ENCODE results near the gene CUX1. TPM values are rescaled to one million over a fixed set of nuclear protein-coding genes. Genes with fewer than 3 reads are reported as not detected.
A peak's percentile ranks its signal among the peaks of the same experiment; 100 is the strongest.

Gene CUX1
- total RNA-seq, 1 donor from 2014 or later: 66.4 TPM

GRCh38 chr7:101880282-101881054 is 63.0 kb downstream of the CUX1 start:
- Histone ChIP-seq H3K27ac (no peak overlapping the region), H4K20me1 (ENCODE audit: low read depth) (peaks cover 100% of the 10 kb centered on the region), H3K79me2 (ENCODE audit: low read depth) (peaks cover 100% of the 10 kb centered on the region), H3K27me3 (no peaks in the 10 kb centered on the region), H3K9ac (no peak overlapping the region), H3K9me3 (ENCODE audit: low read depth) (no peaks in the 10 kb centered on the region), H3F3A (ENCODE audit: low read depth) (peaks cover 7% of the 10 kb centered on the region), H3K4me2 (no peak overlapping the region), H3K4me1 (peaks cover 21% of the 10 kb centered on the region), H3K4me3 (no peak overlapping the region), H2AFZ (replicated peaks) (no peak overlapping the region), H3K36me3 (no peaks in the 10 kb centered on the region)
- Mint-ChIP-seq H3K27me3 (ENCODE audit: insufficient read depth, low read depth) (peaks cover 2% of the 10 kb centered on the region), H3K4me1 (peaks cover 53% of the 10 kb centered on the region), H3K36me3 (no peaks in the 10 kb centered on the region), H3K4me3 (no peak overlapping the region), H3K9me3 (no peaks in the 10 kb centered on the region), H3K27ac (no peak overlapping the region)
- TF ChIP-seq CTCF (IDR thresholded peaks at IDR 0.05) (no peak), EZH2 (IDR thresholded peaks at IDR 0.05) (no peak), EZH2phosphoT487 (IDR thresholded peaks at IDR 0.05) (no peak)
- no peak for DNase-seq (ENCODE audit: low spot score)

- no peak overlapping the region for H3K4me3 Mint-ChIP-seq
- no peaks in the 10 kb centered on the region for H3K9me3 Mint-ChIP-seq
- H4K20me1 ChIP-seq (ENCODE audit: low read depth): peaks cover 100% of the 10 kb centered on the region
These were observed 64.6 kb downstream of the CUX1 start for GRCh38 chr7:101882005-101882421.

GRCh38 chr7:101882595-101883564 is 65.5 kb downstream of the CUX1 start:
- H3K4me1 Mint-ChIP-seq: peaks cover 55% of the 10 kb centered on the region
- peaks cover 100% of the 10 kb centered on the region for H4K20me1 ChIP-seq (ENCODE audit: low read depth)
- H3K9me3 ChIP-seq (ENCODE audit: low read depth): no peaks in the 10 kb centered on the region
- no peak overlapping the region for H2AFZ ChIP-seq (replicated peaks)
- H3K4me1 ChIP-seq: peaks cover 19% of the 10 kb centered on the region
- no peaks in the 10 kb centered on the region for H3K9me3 Mint-ChIP-seq
- no peak overlapping the region for H3K27ac ChIP-seq
- no peak overlapping the region for H3K9ac ChIP-seq
- H3K4me2 ChIP-seq: peak overlapping the region; percentile 2
- H3K27me3 ChIP-seq: no peaks in the 10 kb centered on the region
- H3K4me3 ChIP-seq: no peak overlapping the region
- H3K27me3 Mint-ChIP-seq (ENCODE audit: insufficient read depth, low read depth): peaks cover 2% of the 10 kb centered on the region
- H3K4me3 Mint-ChIP-seq: peak overlapping the region; percentile 10
- H3K27ac Mint-ChIP-seq: no peak overlapping the region
- H3F3A ChIP-seq (ENCODE audit: low read depth): peaks cover 7% of the 10 kb centered on the region
- TF ChIP-seq EZH2phosphoT487 (IDR thresholded peaks at IDR 0.05) (no peak), CTCF (IDR thresholded peaks at IDR 0.05) (peak; percentile 43)
- H3K36me3 Mint-ChIP-seq: no peaks in the 10 kb centered on the region
- peaks cover 100% of the 10 kb centered on the region for H3K79me2 ChIP-seq (ENCODE audit: low read depth)
- DNase-seq (ENCODE audit: low spot score): peak; percentile 56
- H3K36me3 ChIP-seq: no peaks in the 10 kb centered on the region

More at GRCh38 chr7:101882005-101882421, 64.6 kb downstream of the CUX1 start:
- no peaks in the 10 kb centered on the region for H3K36me3 Mint-ChIP-seq
- peaks cover 7% of the 10 kb centered on the region for H3F3A ChIP-seq (ENCODE audit: low read depth)
- no peak overlapping the region for H2AFZ ChIP-seq (replicated peaks)
- no peaks in the 10 kb centered on the region for H3K36me3 ChIP-seq
- H3K4me1 ChIP-seq: peaks cover 21% of the 10 kb centered on the region
- H3K27me3 Mint-ChIP-seq (ENCODE audit: insufficient read depth, low read depth): peaks cover 2% of the 10 kb centered on the region
- no peak overlapping the region for H3K4me2 ChIP-seq
- peaks cover 100% of the 10 kb centered on the region for H3K79me2 ChIP-seq (ENCODE audit: low read depth)
- no peaks in the 10 kb centered on the region for H3K9me3 ChIP-seq (ENCODE audit: low read depth)
- no peak overlapping the region for H3K9ac ChIP-seq
- no peak overlapping the region for H3K4me3 ChIP-seq
- no peak for DNase-seq (ENCODE audit: low spot score)
- no peak overlapping the region for H3K27ac ChIP-seq
- H3K4me1 Mint-ChIP-seq: peaks cover 55% of the 10 kb centered on the region
- H3K27ac Mint-ChIP-seq: no peak overlapping the region
- TF ChIP-seq EZH2 (IDR thresholded peaks at IDR 0.05) (no peak), CTCF (IDR thresholded peaks at IDR 0.05) (no peak), EZH2phosphoT487 (IDR thresholded peaks at IDR 0.05) (no peak)
- H3K27me3 ChIP-seq: no peaks in the 10 kb centered on the region

Data from neural progenitor cell (in vitro differentiated cells).